Ovary (tissue), 9 donors: ENCODE results near the gene ZNF546. TPM values are rescaled to one million over a fixed set of nuclear protein-coding genes. Genes with fewer than 3 reads are reported as not detected.

Experiments used
- DNase-seq, 5 donors: peaks; one replicate each; pipeline ENCODE4 v3.0.0-alpha.2; 2019 to 2020
- H3K27ac ChIP-seq, 2 donors: fragments of 200-600 bp; one replicate each; pipeline versions ENCODE4 v1.5.1 to v1.8.0; 2019 to 2022
- H3K27me3 ChIP-seq: fragments of 200-600 bp; one replicate; pipeline ENCODE4 v1.8.0; 2022
- H3K36me3 ChIP-seq: fragments of 200-600 bp; sonication (generic); one replicate; pipeline ENCODE4 v1.5.1; 2019
- H3K4me1 ChIP-seq: one replicate; pipeline ENCODE4 v1.8.1; 2013; ENCODE audit warnings: mild to moderate bottlenecking, moderate library complexity; ENCODE audit not compliant: insufficient read depth
- H3K4me3 ChIP-seq: fragments of 200-600 bp; sonication (generic); one replicate; pipeline ENCODE4 v1.5.1; 2017
- H3K9me3 ChIP-seq, 2 donors: fragments of 200-600 bp in 1 of 2; sonication (generic) in 1 of 2; one replicate each; pipeline versions ENCODE4 v1.5.1 to v1.8.1; 2013 to 2019; ENCODE audit warnings: mild to moderate bottlenecking in 1 of 2, moderate library complexity in 1 of 2
- EP300 ChIP-seq: sonication (generic); formaldehyde crosslinking; IDR thresholded peaks from one replicate; pipeline ENCODE4 v1.6.1; 2017; ENCODE audit warnings: antibody characterized with exemption
- POLR2A ChIP-seq: fragments of 450-650 bp; IDR thresholded peaks from one replicate; pipeline ENCODE4 v1.6.1; 2017; ENCODE audit warnings: antibody characterized with exemption, mild to moderate bottlenecking, moderate library complexity
- WGBS, 3 donors: extraction: QIAGEN DNeasy Blood & Tissue Kit in 1 of 3; methylation state at CpG; one replicate each; pipeline versions ENCODE4 v1.1.5 to v1.1.7; 2013 to 2017; 5-methylcytosine and 5-hydroxymethylcytosine counted together
- intact Hi-C, 4 donors: fragments of 100-400 bp; cut with DNase I; formaldehyde crosslinking; loops; one replicate each; pipeline versions ENCODE4 v1.11.0 to v1.15.1; 2022 to 2023
- polyA plus RNA-seq, 2 donors: library from polyadenylated mRNA; stranded (reverse); fragments of 200-250 nt in 1 of 2; fragments of 350-450 nt in 1 of 2; fragmentation: Illumina TruSeq in 1 of 2; extraction: RNeasy Lipid Tissue Mini Kit (QIAGEN cat#74804) in 1 of 2; gene quantifications; one replicate each; pipeline ENCODE4 v1.2.3, GENCODE V29; 2013 to 2014
- total RNA-seq, 7 donors: library from RNA; depleted of rRNA in 2 of 7; stranded (reverse); fragments of >200 nt in 2 of 7; fragmentation: NEBNext Ultra II Directional in 3 of 7; extraction: Animal tissue kit (Norgen Biotek cat#: 25700) in 3 of 7; gene quantifications; one replicate each; pipeline versions ENCODE4 v1.1.0 to v1.2.4, GENCODE V29; 2016 to 2023
- TF ChIP-seq, protein P1 (sequence below), 3 donors: fragments of 450-650 bp in 2 of 3; fragments of 200-600 bp in 1 of 3; IDR thresholded peaks; one replicate each; pipeline versions ENCODE4 v1.5.1 to v1.8.0; 2016 to 2022; ENCODE audit warnings: antibody characterized with exemption in 3 of 3, mild to moderate bottlenecking in 1 of 3
- donor health status: DM: no; HTN: no; CAD: no; lungs with moderate emphysema.
- donor health status: DM: no; HTN: no; CAD: no.
- donor health status: Bipolar disorder and iron deficiency.
- donor health status: DM: yes; HTN: yes; CAD: no.
- donor health status: DM: no; HTN: no; CAD: no.
- donor health status: DM: yes; HTN: yes; CAD: no.

Gene ZNF546
- total and polyA plus RNA-seq, 9 donors, result 2.9 to 11.1 (median 7.7) TPM

DNA sequence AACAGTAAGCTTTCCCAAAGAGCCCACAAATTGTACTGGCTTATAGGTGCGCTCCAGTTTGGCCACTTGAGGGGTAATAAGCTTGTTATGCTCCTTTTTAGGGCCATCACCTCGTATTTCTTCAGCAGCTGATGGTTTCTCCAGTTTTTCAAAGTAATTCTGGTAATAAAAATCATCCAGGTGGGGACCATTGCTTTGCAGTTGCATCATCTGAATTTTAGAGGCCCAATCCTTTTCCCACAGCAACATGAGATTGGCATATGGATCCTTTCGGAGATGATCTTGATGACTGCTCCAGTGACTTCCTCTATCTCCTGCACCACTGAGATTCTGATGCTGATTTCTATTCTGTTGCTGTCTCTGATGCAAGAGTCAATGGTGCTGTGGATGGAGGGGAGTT is 27.1 kb downstream of the ZNF546 start:
- no peak for TF ChIP-seq EP300
- TF ChIP-seq POLR2A, result no peak
- TF ChIP-seq, protein P1, sequence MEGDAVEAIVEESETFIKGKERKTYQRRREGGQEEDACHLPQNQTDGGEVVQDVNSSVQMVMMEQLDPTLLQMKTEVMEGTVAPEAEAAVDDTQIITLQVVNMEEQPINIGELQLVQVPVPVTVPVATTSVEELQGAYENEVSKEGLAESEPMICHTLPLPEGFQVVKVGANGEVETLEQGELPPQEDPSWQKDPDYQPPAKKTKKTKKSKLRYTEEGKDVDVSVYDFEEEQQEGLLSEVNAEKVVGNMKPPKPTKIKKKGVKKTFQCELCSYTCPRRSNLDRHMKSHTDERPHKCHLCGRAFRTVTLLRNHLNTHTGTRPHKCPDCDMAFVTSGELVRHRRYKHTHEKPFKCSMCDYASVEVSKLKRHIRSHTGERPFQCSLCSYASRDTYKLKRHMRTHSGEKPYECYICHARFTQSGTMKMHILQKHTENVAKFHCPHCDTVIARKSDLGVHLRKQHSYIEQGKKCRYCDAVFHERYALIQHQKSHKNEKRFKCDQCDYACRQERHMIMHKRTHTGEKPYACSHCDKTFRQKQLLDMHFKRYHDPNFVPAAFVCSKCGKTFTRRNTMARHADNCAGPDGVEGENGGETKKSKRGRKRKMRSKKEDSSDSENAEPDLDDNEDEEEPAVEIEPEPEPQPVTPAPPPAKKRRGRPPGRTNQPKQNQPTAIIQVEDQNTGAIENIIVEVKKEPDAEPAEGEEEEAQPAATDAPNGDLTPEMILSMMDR (IDR thresholded peaks at IDR 0.05), result no peak
- H3K27me3 ChIP-seq, result no peaks in the 10 kb centered on the region
- no peak for DNase-seq
- H3K4me3 ChIP-seq, result no peak overlapping the region
- no peaks in the 10 kb centered on the region for H3K4me1 ChIP-seq
- WGBS, 3 donors, result 79 to 87% (median 81%) methylated on average over 3 of the region's 3 CpGs
- peaks cover 0 to 3% of the 10 kb centered on the region in 2 donors for H3K9me3 ChIP-seq
- H3K36me3 ChIP-seq, result no peaks in the 10 kb centered on the region
- intact Hi-C loops, result no loop called here
- no peak overlapping the region for H3K27ac ChIP-seq

DNA sequence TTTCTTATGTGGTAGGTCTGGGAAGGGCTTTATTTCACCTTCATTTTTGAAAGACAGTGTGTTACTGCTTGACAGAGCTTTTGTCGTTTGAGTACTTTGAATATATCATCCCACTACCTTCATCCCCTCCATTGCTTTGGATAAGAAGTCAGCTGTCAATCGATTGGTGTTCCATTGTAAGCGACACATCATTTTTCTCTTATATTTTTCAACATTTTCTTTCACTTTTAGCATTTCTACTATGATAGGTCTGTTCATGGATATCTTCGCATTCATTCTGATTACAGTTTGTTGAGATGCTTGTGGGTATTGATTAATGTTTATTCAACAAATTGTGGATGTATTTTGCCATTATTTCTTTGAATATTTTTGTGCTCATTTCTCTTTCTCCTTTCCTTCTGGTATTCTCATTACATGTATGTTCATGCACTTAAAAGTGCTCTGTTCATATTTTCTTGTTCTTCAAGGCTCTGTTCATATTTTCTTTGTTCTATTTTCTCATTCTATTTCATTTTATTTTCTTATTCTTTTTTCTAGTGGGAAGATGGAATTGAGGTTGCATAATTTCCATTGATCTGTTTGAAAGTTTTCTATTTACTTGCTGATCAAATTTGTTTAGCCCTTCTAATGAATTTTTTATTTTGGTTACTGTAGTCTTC is 29.2 kb downstream of the ZNF546 start:
- 86 to 96% (median 96%) methylated on average over 4 of the region's 4 CpGs for WGBS, 3 donors
- H3K9me3 ChIP-seq, result peaks cover 0 to 3% of the 10 kb centered on the region in 2 donors
- TF ChIP-seq, protein P1 (IDR thresholded peaks at IDR 0.05), result no peak
- TF ChIP-seq EP300 (no peak), POLR2A (no peak)
- no peak overlapping the region for H3K27ac ChIP-seq
- no peak overlapping the region for H3K4me3 ChIP-seq
- DNase-seq, result no peak
- no peaks in the 10 kb centered on the region for H3K4me1 ChIP-seq
- no peaks in the 10 kb centered on the region for H3K36me3 ChIP-seq
- no peaks in the 10 kb centered on the region for H3K27me3 ChIP-seq
- intact Hi-C loops, result no loop called here

DNA sequence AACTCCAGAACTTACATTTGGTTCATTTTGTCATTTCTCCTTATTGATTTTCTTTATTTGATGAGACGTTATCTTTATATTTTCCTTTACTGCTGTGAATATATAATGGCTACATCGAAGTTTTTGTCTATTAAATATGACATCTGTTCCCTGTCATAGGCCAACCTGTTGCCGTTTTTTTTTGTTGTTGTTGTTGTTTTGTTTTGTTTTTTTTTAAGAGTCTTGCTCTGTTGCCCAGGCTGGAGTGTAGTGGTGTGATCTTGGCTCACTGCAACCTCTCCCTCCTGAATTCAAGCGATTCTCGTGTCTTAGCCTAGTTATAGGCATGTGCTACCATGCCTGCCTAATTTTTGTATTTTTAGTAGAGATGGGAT is 29.7 kb downstream of the ZNF546 start:
- Histone ChIP-seq H3K4me3 (no peak overlapping the region), H3K36me3 (no peaks in the 10 kb centered on the region), H3K27me3 (no peaks in the 10 kb centered on the region), H3K9me3 (peaks cover 0 to 8% of the 10 kb centered on the region in 2 donors), H3K27ac (no peak overlapping the region), H3K4me1 (no peaks in the 10 kb centered on the region)
- TF ChIP-seq POLR2A (no peak), EP300 (no peak)
- TF ChIP-seq, protein P1 (IDR thresholded peaks at IDR 0.05), result no peak
- intact Hi-C loops, result no loop called here
- 87 to 96% (median 96%) methylated on average over 5 of the region's 5 CpGs for WGBS, 3 donors
- DNase-seq, result no peak

DNA sequence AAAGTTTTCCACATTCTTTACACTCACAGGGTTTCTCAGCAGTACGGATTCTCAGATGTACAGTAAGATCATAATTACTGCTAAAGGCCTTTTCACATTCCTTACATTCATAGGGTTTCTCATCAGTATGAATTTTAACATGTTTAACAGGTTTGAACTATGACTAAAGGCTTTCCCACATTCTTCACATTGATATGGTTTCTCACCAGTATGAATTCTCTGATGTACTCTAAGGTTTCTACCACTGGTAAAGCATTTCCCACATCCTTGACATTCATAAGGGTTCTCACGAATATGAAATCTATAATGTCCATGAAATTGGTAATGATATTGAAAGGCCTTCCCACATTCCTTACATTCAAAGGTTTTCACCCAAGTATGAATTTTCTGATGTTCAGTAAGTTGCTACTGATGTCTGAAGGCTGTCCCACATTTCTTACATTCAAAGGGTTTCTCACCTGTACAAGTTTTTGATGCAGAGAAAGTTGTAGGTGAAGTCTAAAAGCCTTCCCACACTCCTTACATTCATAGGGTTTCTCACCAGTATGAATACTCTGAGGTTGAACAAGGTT is 37.2 kb downstream of the ZNF546 start:
- no peaks in the 10 kb centered on the region for H3K27me3 ChIP-seq
- H3K9me3 ChIP-seq, result peaks cover 3 to 18% of the 10 kb centered on the region in 2 donors
- DNase-seq, result no peak
- H3K36me3 ChIP-seq, result no peaks in the 10 kb centered on the region
- no peak overlapping the region for H3K4me3 ChIP-seq
- TF ChIP-seq, protein P1 (IDR thresholded peaks at IDR 0.05), result no peak
- no peaks in the 10 kb centered on the region for H3K4me1 ChIP-seq
- intact Hi-C loops, result no loop called here
- H3K27ac ChIP-seq, result no peak overlapping the region
- 98 to 99% (median 98%) methylated on average over 2 of the region's 2 CpGs for WGBS, 3 donors
